D721Med (cell line): ENCODE data around the gene SNX24.

Experiments
- DNase-seq: peaks from one replicate; pipeline ENCODE4 v3.0.0; 2011; ENCODE audit warnings: low spot score; ENCODE audit not compliant: insufficient read length
- FAIRE-seq: peaks from 2 replicates; lab custom pipeline; 2011; peaks lifted over from hg19 to GRCh38; lab: Jason Lieb, UNC
- CTCF ChIP-seq: IDR thresholded peaks from 2 replicates; pipeline ENCODE4 v1.5.1; 2012; ENCODE audit warnings: mild to moderate bottlenecking, control low read depth; ENCODE audit not compliant: insufficient read depth; ENCODE audit errors: missing control alignments

The SNX24 gene

GRCh38 chr5:122915717-122916461 is 70.5 kb downstream of the SNX24 start:
- DNase-seq (no peak), FAIRE-seq (no peak)
- no peak for TF ChIP-seq CTCF

DNA sequence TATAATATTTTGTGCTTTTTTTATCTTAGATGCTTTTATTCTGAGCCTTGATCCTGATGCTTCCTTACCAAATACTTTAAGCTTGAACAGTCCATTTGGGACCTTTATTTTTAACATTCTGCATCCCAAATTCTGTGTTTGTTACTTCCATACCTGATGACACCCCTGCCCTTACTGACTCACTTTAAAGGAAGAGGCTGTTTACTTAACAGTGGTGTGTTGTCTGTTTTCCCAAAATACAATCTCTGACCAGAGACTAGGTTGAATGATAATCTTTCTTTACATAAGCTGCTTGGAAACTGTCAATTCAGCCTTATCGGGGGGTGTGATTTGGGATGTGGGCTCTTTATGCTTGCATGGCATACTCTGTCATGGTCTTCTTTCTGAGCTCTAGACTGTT is 71.1 kb downstream of the SNX24 start:
- TF ChIP-seq CTCF = no peak
- DNase-seq (no peak), FAIRE-seq (no peak)

- TF ChIP-seq CTCF = no peak
- FAIRE-seq (no peak), DNase-seq (no peak)
Measured at GRCh38 chr5:122919969-122920368, 74.6 kb downstream of the SNX24 start.

GRCh38 chr5:122921826-122922225 is 76.4 kb downstream of the SNX24 start:
- no peak for TF ChIP-seq CTCF
- DNase-seq (no peak), FAIRE-seq (no peak)

GRCh38 chr5:122924203-122924602 is 78.8 kb downstream of the SNX24 start:
- TF ChIP-seq CTCF = no peak

GRCh38 chr5:122924719-122925395 is 79.4 kb downstream of the SNX24 start:
- TF ChIP-seq CTCF = no peak
- FAIRE-seq (no peak), DNase-seq (no peak)

More at GRCh38 chr5:122924203-122924602, 78.8 kb downstream of the SNX24 start:
- FAIRE-seq (no peak), DNase-seq (no peak)

DNA sequence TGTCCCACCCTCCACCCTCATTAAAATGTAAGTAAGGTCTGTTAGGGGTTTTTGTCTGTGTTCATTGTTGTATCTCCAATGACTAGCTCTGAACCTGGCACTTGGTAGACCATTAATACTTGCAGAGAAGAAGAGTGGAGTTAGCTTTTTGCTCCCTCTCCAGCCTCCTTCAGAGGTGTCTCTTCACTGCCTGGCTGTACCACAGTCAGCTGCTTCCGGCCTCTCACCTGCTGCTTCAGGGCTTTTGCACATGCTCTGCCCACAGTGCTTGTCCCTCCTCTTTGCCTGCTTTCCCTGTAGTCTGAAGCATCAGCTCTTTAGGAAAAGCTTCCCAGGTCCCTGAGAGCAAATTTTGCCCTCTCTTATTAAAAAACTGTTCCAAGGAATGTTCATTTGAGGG is 83.6 kb downstream of the SNX24 start:
- DNase-seq (no peak), FAIRE-seq (no peak)
- TF ChIP-seq CTCF = no peak
